Spleen (tissue), 11 donors: ENCODE measurements around the gene OAT. TPM values are rescaled to one million over a fixed set of nuclear protein-coding genes. Genes with fewer than 3 reads are reported as not detected.

Experiments used
- DNase-seq: peaks from one replicate; pipeline ENCODE4 v3.0.0-alpha.2; 2020
- H3K27ac ChIP-seq, 8 donors: fragments of 200-600 bp; sonication (generic) in 7 of 8; 1 replicate in 4 of 8; 2 replicates in 4 of 8; pipeline versions ENCODE4 v1.5.0 to v1.8.0; 2016 to 2021; ENCODE audit warnings: inconsistent platforms in 4 of 8, mild to moderate bottlenecking in 4 of 8, moderate library complexity in 1 of 8
- H3K27me3 ChIP-seq, 7 donors: fragments of 200-600 bp; sonication (generic) in 6 of 7; replicated peaks in 1 of 7; 1 replicate in 4 of 7; 2 replicates in 3 of 7; pipeline versions ENCODE4 v1.5.0 to v1.8.0; 2016 to 2021; ENCODE audit warnings: inconsistent platforms in 3 of 7, mild to moderate bottlenecking in 1 of 7
- H3K36me3 ChIP-seq, 6 donors: fragments of 200-600 bp; sonication (generic) in 5 of 6; 1 replicate in 4 of 6; 2 replicates in 2 of 6; pipeline versions ENCODE4 v1.5.0 to v1.8.0; 2016 to 2021; ENCODE audit warnings: inconsistent platforms in 2 of 6
- H3K4me1 ChIP-seq, 6 donors: fragments of 200-600 bp; sonication (generic) in 5 of 6; 1 replicate in 3 of 6; 2 replicates in 3 of 6; pipeline versions ENCODE4 v1.5.0 to v1.8.0; 2016 to 2021; ENCODE audit warnings: inconsistent platforms in 3 of 6
- H3K4me3 ChIP-seq, 8 donors: fragments of 200-600 bp; sonication (generic) in 7 of 8; 1 replicate in 4 of 8; 2 replicates in 4 of 8; pipeline versions ENCODE4 v1.5.0 to v1.8.0; 2016 to 2021; ENCODE audit warnings: inconsistent platforms in 4 of 8, mild to moderate bottlenecking in 4 of 8, moderate library complexity in 2 of 8
- H3K9me3 ChIP-seq, 8 donors: fragments of 200-600 bp; sonication (generic) in 7 of 8; 1 replicate in 4 of 8; 2 replicates in 4 of 8; pipeline versions ENCODE4 v1.5.0 to v1.8.0; 2016 to 2021; ENCODE audit warnings: inconsistent platforms in 4 of 8
- POLR2A ChIP-seq, 3 donors: fragments of 450-650 bp; IDR thresholded peaks; one replicate each; pipeline ENCODE4 v1.5.1; 2017; ENCODE audit warnings: antibody characterized with exemption in 3 of 3, mild to moderate bottlenecking in 1 of 3
- POLR2AphosphoS5 ChIP-seq, 3 donors: sonication (generic); formaldehyde crosslinking; IDR thresholded peaks; one replicate each; pipeline ENCODE4 v1.5.1; 2017; ENCODE audit warnings: antibody characterized with exemption in 3 of 3
- WGBS, 5 donors: extraction: QIAGEN DNeasy Blood & Tissue Kit in 3 of 5; methylation state at CpG; one replicate each; pipeline versions ENCODE4 v1.1.5 to v1.1.7; 2013 to 2018; 5-methylcytosine and 5-hydroxymethylcytosine counted together
- intact Hi-C: fragments of 100-400 bp; cut with DNase I; formaldehyde crosslinking; loops from one replicate; pipeline ENCODE4 v1.15.0; 2023; ENCODE audit warnings: low total_unique reads
- polyA plus RNA-seq, 3 donors: library from polyadenylated mRNA; stranded (reverse); fragments of 200-250 nt; gene quantifications; one replicate each; pipeline ENCODE4 v1.2.1, GENCODE V29; 2013
- total RNA-seq, 7 donors: library from RNA; depleted of rRNA in 3 of 7; stranded (reverse); fragments of >200 nt in 3 of 7; fragmentation: NEBNext Ultra II Directional in 4 of 7; extraction: Animal tissue kit (Norgen Biotek cat#: 25700) in 4 of 7; gene quantifications; one replicate each; pipeline versions ENCODE4 v1.1.0 to v1.2.1, GENCODE V29; 2016 to 2021
- TF ChIP-seq, protein P1 (sequence below), 11 experiments: fragments of 200-600 bp in 7 of 11; fragments of 450-650 bp in 4 of 11; sonication (generic) in 4 of 11; IDR thresholded peaks in 8 of 11; conservative IDR thresholded peaks in 3 of 11; 1 replicate in 7 of 11; 2 replicates in 4 of 11; pipeline versions ENCODE4 v1.4.0 to v1.8.0; 2016 to 2021; ENCODE audit warnings: antibody characterized with exemption in 11 of 11, inconsistent platforms in 4 of 11, mild to moderate bottlenecking in 1 of 11
- donor health status: healthy with polysubstance abuse.
- donor health status: DM: no; HTN: no; CAD: no; lungs with moderate emphysema.
- donor health status: DM: no; HTN: no; CAD: no.
- donor health status: Bipolar disorder and iron deficiency.
- donor health status: healthy.
- donor health status: DM: no; HTN: no; CAD: no.
- donor health status: DM: yes; HTN: yes; CAD: no.

Gene OAT
- total and polyA plus RNA-seq, 10 donors, result 22.1 to 63.0 (median 47.0) TPM

DNA sequence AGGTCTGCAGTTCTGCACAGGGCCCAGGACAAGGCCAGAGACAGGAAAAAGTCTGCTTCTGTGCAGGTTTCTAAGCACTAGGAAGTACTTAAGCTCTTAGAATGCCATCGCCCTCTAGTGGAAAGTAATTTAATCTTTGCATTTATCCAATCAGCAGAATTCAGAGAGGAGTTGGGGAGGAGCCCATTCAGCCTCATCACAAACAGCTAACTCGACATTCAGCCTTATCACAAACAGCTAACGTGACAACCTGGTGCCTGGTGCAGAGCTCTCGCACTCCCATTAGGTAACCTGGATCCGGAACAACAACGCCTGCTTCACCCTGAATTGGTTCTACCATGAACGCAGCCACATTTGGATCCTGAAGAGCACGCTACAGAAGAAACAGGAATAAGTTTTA lies 15.2 kb downstream of the OAT start:
- no peaks in the 10 kb centered on the region for H3K9me3 ChIP-seq
- TF ChIP-seq POLR2A (IDR thresholded peaks at IDR 0.05) (no peak), POLR2AphosphoS5 (IDR thresholded peaks at IDR 0.05) (peak in 1 of 3 donors; percentile 20)
- TF ChIP-seq, protein P1, sequence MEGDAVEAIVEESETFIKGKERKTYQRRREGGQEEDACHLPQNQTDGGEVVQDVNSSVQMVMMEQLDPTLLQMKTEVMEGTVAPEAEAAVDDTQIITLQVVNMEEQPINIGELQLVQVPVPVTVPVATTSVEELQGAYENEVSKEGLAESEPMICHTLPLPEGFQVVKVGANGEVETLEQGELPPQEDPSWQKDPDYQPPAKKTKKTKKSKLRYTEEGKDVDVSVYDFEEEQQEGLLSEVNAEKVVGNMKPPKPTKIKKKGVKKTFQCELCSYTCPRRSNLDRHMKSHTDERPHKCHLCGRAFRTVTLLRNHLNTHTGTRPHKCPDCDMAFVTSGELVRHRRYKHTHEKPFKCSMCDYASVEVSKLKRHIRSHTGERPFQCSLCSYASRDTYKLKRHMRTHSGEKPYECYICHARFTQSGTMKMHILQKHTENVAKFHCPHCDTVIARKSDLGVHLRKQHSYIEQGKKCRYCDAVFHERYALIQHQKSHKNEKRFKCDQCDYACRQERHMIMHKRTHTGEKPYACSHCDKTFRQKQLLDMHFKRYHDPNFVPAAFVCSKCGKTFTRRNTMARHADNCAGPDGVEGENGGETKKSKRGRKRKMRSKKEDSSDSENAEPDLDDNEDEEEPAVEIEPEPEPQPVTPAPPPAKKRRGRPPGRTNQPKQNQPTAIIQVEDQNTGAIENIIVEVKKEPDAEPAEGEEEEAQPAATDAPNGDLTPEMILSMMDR (IDR thresholded peaks at IDR 0.05 in 8 of 11, conservative IDR thresholded peaks at IDR 0.05 in 3 of 11), result peak; percentile 38 to 75 (median 61)
- intact Hi-C loops, result no loop called here
- H3K4me3 ChIP-seq, result no peak overlapping the region
- no peaks in the 10 kb centered on the region for H3K27me3 ChIP-seq
- DNase-seq, result no peak
- peak overlapping the region in 3 of 8 donors; percentile 6 to 45 (median 44) for H3K27ac ChIP-seq
- peaks cover 0 to 100% (median 59%) of the 10 kb centered on the region in 6 donors for H3K36me3 ChIP-seq
- H3K4me1 ChIP-seq, result peaks cover 3 to 12% (median 10%) of the 10 kb centered on the region in 6 donors
- WGBS, 5 donors, result 51 to 61% (median 53%) methylated on average over 8 of the region's 8 CpGs

DNA sequence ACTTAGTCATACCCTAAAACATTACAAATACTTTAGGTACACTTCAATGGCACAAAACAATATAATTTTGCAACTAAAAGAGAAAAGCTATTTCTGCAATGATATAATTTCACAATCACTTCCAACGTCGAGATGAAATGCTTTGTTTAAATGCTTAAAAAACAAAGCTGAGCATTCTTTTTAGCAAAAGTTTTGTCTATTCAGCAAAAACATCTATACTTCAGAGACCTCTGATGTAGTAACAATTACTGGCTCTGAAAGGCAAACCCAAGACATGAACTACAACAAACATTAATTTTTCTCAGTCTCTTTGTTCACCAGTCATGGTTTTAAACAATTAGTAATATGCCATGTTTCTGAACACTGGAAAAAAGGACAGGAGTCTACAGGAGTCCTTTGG lies 16.4 kb downstream of the OAT start:
- Histone ChIP-seq H3K4me1 (peaks cover 3 to 12% (median 10%) of the 10 kb centered on the region in 6 donors), H3K36me3 (peaks cover 0 to 100% (median 65%) of the 10 kb centered on the region in 6 donors), H3K27me3 (no peaks in the 10 kb centered on the region), H3K4me3 (no peak overlapping the region), H3K9me3 (no peaks in the 10 kb centered on the region), H3K27ac (no peak overlapping the region)
- DNase-seq, result no peak
- WGBS, 5 donors, result 58 to 84% (median 73%) methylated on average over 2 of the region's 2 CpGs
- intact Hi-C loops, result no loop called here
- TF ChIP-seq POLR2AphosphoS5 (IDR thresholded peaks at IDR 0.05) (no peak), POLR2A (IDR thresholded peaks at IDR 0.05) (no peak)
- TF ChIP-seq, protein P1 (IDR thresholded peaks at IDR 0.05 in 8 of 11, conservative IDR thresholded peaks at IDR 0.05 in 3 of 11), result no peak

DNA sequence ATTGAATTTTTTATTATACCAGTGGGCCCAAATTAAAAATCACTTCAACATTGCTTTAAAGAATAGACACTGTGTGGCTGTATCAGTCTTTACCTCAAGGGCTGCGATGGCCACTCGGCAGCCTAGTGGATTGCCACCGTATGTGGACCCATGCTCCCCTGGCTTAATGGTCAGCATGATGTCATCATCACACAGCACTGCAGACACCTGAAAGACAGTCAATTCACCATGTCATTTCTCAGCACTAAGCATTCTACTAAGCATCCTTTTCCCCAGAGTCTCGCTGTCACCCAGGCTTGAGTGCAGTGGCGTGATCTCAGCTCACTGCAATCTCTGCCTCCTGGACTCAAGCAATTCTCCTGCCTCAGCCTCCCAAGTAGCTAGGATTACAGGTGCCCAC lies 17.1 kb downstream of the OAT start:
- Histone ChIP-seq H3K9me3 (no peaks in the 10 kb centered on the region), H3K27me3 (no peaks in the 10 kb centered on the region), H3K4me3 (no peak overlapping the region), H3K4me1 (peaks cover 3 to 12% (median 10%) of the 10 kb centered on the region in 6 donors), H3K27ac (no peak overlapping the region), H3K36me3 (peaks cover 0 to 100% (median 65%) of the 10 kb centered on the region in 6 donors)
- DNase-seq, result no peak
- intact Hi-C loops, result no loop called here
- TF ChIP-seq, protein P1 (IDR thresholded peaks at IDR 0.05 in 8 of 11, conservative IDR thresholded peaks at IDR 0.05 in 3 of 11), result no peak
- no peak for TF ChIP-seq POLR2A (IDR thresholded peaks at IDR 0.05)
- TF ChIP-seq POLR2AphosphoS5 (IDR thresholded peaks at IDR 0.05), result no peak
- 97 to 99% (median 98%) methylated on average over 5 of the region's 5 CpGs for WGBS, 5 donors

DNA sequence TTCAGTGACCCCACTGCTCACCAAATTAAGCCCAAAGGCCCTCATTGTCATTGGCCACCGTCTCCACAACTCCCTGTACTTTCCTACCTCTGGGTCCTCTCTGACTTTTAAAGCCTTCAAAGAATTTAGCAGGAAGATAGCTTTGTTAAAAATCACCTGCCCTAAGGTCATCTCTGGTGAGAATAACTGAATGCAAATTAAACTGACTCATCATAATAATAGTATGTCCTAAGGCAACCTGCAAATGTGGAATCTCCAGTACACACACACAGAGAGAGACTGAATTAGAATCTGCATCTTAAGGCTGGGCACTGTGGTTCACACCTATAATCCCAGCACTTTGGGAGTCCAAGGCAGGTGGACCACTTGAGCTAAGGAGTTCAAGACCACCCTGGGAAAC lies 24.1 kb downstream of the OAT start:
- 72 to 100% (median 81%) methylated on average over 1 of the region's 1 CpG for WGBS, 5 donors
- H3K27ac ChIP-seq, result no peak overlapping the region
- H3K4me1 ChIP-seq, result peaks cover 0 to 2% (median under 1%) of the 10 kb centered on the region in 6 donors
- intact Hi-C loops, result no loop called here
- peaks cover 0 to 7% (median 0%) of the 10 kb centered on the region in 8 donors for H3K9me3 ChIP-seq
- TF ChIP-seq, protein P1 (IDR thresholded peaks at IDR 0.05 in 8 of 11, conservative IDR thresholded peaks at IDR 0.05 in 3 of 11), result no peak
- TF ChIP-seq POLR2A (IDR thresholded peaks at IDR 0.05), result no peak
- no peak for TF ChIP-seq POLR2AphosphoS5 (IDR thresholded peaks at IDR 0.05)
- H3K36me3 ChIP-seq, result peaks cover 0 to 36% (median 19%) of the 10 kb centered on the region in 6 donors
- DNase-seq, result no peak
- no peaks in the 10 kb centered on the region for H3K27me3 ChIP-seq
- no peak overlapping the region for H3K4me3 ChIP-seq
